ENCODE data around the gene IL22RA1. TPM values are rescaled to one million over a fixed set of nuclear protein-coding genes. Genes with fewer than 3 reads are reported as not detected.

The IL22RA1 gene
- total and polyA plus RNA-seq, 2 experiments from 2014 or later = not detected

- TF ChIP-seq, protein P1, sequence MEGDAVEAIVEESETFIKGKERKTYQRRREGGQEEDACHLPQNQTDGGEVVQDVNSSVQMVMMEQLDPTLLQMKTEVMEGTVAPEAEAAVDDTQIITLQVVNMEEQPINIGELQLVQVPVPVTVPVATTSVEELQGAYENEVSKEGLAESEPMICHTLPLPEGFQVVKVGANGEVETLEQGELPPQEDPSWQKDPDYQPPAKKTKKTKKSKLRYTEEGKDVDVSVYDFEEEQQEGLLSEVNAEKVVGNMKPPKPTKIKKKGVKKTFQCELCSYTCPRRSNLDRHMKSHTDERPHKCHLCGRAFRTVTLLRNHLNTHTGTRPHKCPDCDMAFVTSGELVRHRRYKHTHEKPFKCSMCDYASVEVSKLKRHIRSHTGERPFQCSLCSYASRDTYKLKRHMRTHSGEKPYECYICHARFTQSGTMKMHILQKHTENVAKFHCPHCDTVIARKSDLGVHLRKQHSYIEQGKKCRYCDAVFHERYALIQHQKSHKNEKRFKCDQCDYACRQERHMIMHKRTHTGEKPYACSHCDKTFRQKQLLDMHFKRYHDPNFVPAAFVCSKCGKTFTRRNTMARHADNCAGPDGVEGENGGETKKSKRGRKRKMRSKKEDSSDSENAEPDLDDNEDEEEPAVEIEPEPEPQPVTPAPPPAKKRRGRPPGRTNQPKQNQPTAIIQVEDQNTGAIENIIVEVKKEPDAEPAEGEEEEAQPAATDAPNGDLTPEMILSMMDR (IDR thresholded peaks at IDR 0.05; ENCODE audit: low read depth, low read length) = no peak
- DNase-seq (ENCODE audit: low read depth in 1 of 2, low spot score in 1 of 2) = no peak
- Histone ChIP-seq H3K36me3 (no peaks in the 10 kb centered on the region), H3K27me3 (no peaks in the 10 kb centered on the region), H3K27ac (no peak overlapping the region), H3K4me3 (no peak overlapping the region), H3K4me1 (ENCODE audit: low read depth) (no peaks in the 10 kb centered on the region), H3K9me3 (ENCODE audit: low read depth) (no peaks in the 10 kb centered on the region)
Observed at GRCh38 chr1:24082372-24082771, 60.6 kb downstream of the IL22RA1 start.

DNA sequence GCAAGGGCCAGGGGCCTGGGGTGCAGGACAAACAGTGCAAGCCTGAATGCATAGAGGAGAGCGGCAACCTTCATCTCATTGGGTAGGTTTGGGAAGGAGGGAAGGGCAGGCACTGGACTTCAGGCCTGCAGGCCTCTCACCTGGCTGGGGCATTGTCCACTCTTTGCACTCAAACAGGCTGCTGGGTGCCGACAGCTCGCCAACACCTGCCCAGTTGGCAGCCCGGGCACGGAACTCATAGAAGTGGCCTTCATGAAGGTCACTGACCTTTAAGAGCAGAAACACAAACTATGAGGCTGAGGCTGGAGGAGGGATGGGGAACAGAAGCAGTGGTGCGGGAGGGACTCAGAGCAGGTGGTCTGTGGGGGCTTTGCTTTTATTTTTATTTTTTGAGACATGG, 61.8 kb downstream of the IL22RA1 start:
- TF ChIP-seq, protein P1 (IDR thresholded peaks at IDR 0.05; ENCODE audit: low read depth, low read length) = no peak
- no peak overlapping the region for H3K27ac ChIP-seq
- H3K27me3 ChIP-seq = no peaks in the 10 kb centered on the region
- H3K4me3 ChIP-seq = no peak overlapping the region
- no peaks in the 10 kb centered on the region for H3K9me3 ChIP-seq (ENCODE audit: low read depth)
- no peak for DNase-seq (ENCODE audit: low read depth in 1 of 2, low spot score in 1 of 2)
- no peaks in the 10 kb centered on the region for H3K4me1 ChIP-seq (ENCODE audit: low read depth)
- H3K36me3 ChIP-seq = no peaks in the 10 kb centered on the region

DNA sequence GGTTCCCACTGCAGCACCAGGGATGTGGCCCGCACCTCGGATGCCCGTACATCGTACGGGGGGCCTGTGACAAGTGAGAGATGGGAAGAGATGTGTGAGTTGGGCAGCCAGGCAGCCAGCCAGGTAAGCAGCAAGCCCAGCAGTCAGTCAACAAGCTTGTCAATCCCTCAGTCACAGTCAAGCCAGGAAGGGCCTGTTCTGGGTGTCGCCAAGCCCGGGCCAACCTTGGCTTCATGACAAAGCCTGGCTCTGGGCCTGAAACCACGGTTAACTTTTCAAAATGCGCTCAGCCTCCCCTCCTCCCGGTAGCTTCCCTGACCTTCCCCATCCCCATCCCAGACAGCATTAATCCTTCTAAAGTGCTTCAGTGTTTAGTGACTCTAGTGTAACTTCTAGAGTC, 62.8 kb downstream of the IL22RA1 start:
- Histone ChIP-seq H3K27ac (no peak overlapping the region), H3K4me3 (no peak overlapping the region), H3K9me3 (ENCODE audit: low read depth) (no peaks in the 10 kb centered on the region), H3K36me3 (no peaks in the 10 kb centered on the region), H3K4me1 (ENCODE audit: low read depth) (no peaks in the 10 kb centered on the region), H3K27me3 (no peaks in the 10 kb centered on the region)
- DNase-seq (ENCODE audit: low read depth in 1 of 2, low spot score in 1 of 2) = no peak
- TF ChIP-seq, protein P1 (IDR thresholded peaks at IDR 0.05; ENCODE audit: low read depth, low read length) = no peak

GRCh38 chr1:24077278-24077978, 65.5 kb downstream of the IL22RA1 start:
- Histone ChIP-seq H3K4me3 (no peak overlapping the region), H3K9me3 (ENCODE audit: low read depth) (no peaks in the 10 kb centered on the region), H3K27me3 (no peaks in the 10 kb centered on the region), H3K4me1 (ENCODE audit: low read depth) (no peaks in the 10 kb centered on the region), H3K36me3 (no peaks in the 10 kb centered on the region), H3K27ac (no peak overlapping the region)
- no peak for DNase-seq (ENCODE audit: low read depth in 1 of 2, low spot score in 1 of 2)
- TF ChIP-seq, protein P1 (IDR thresholded peaks at IDR 0.05; ENCODE audit: low read depth, low read length) = no peak

DNA sequence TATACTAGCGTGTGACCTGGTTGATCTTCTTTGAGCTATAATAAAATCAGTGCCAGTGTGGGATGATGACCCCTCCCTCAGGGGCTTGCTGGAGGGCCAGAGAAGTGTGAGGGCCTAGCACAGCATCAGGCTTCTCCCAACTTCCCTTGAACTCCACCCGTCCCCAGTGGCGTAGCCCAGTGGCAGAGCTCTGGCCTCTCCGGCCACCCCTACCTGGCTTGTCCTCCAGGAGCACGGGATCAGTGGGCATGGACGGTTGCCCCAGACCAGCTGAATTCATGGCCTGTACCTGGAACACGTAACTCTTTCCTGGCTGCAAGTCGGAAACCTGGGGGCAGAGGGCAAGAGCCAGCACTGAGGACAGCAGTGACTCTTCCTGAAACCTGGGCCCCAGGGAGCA, 67.0 kb downstream of the IL22RA1 start:
- Histone ChIP-seq H3K4me3 (no peak overlapping the region), H3K9me3 (ENCODE audit: low read depth) (no peaks in the 10 kb centered on the region), H3K27me3 (no peaks in the 10 kb centered on the region), H3K27ac (no peak overlapping the region), H3K4me1 (ENCODE audit: low read depth) (no peaks in the 10 kb centered on the region), H3K36me3 (no peaks in the 10 kb centered on the region)
- TF ChIP-seq, protein P1 (IDR thresholded peaks at IDR 0.05; ENCODE audit: low read depth, low read length) = no peak
- no peak for DNase-seq (ENCODE audit: low read depth in 1 of 2, low spot score in 1 of 2)
